Ishikawa (cell line): Measurements from ENCODE around the gene TES.

Source experiments
- CEBPB ChIP-seq: IDR thresholded peaks from 2 replicates; pipeline ENCODE4 v1.6.1; 2012
- EGR1 ChIP-seq: IDR thresholded peaks from 2 replicates; pipeline ENCODE4 v1.6.1; 2012
- EP300 ChIP-seq: IDR thresholded peaks from 2 replicates; pipeline ENCODE4 v1.6.1; 2012; ENCODE audit warnings: borderline replicate concordance
- FOXM1 ChIP-seq: IDR thresholded peaks from 2 replicates; pipeline ENCODE4 v1.6.1; 2012; ENCODE audit warnings: low read depth, borderline replicate concordance
- NFIC ChIP-seq: IDR thresholded peaks from 2 replicates; pipeline ENCODE4 v1.6.1; 2012
- REST ChIP-seq: IDR thresholded peaks from 2 replicates; pipeline ENCODE4 v1.6.1; 2012; ENCODE audit warnings: low read depth, mild to moderate bottlenecking
- TAF1 ChIP-seq: IDR thresholded peaks from 2 replicates; pipeline ENCODE4 v1.6.1; 2012; ENCODE audit warnings: low read depth, mild to moderate bottlenecking
- TCF12 ChIP-seq: IDR thresholded peaks from 2 replicates; pipeline ENCODE4 v1.6.1; 2012; ENCODE audit warnings: low read depth
- YY1 ChIP-seq: IDR thresholded peaks from 2 replicates; pipeline ENCODE4 v1.6.1; 2012; ENCODE audit warnings: low read depth
- ZBTB7A ChIP-seq: IDR thresholded peaks from 2 replicates; pipeline ENCODE4 v1.6.1; 2012; ENCODE audit warnings: low read depth
- TF ChIP-seq, protein P1 (sequence below): IDR thresholded peaks from 2 replicates; pipeline ENCODE4 v1.6.1; 2012

DNA sequence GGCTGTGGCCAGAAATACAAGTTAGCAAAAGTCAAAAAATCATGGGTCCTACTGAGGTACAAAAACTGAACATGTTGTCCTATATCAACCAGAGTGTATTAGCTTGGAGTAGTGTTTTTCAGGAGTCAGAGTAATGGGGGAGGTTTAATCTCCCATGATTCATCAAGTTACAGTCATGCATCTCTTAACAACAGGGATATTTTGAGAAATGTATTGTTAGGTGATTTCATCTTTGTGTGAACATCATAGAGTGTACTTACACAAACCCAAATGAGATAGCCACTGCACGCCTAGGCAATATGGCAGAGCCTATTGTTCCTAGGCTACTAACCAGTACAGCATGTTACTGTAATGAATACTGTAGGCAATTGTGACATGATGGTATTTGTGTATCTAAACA, 14.9 kb upstream of the TES start:
- no peak for TF ChIP-seq FOXM1
- TF ChIP-seq NFIC: no peak
- TF ChIP-seq, protein P1, sequence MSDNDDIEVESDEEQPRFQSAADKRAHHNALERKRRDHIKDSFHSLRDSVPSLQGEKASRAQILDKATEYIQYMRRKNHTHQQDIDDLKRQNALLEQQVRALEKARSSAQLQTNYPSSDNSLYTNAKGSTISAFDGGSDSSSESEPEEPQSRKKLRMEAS: no peak
- TF ChIP-seq EGR1: no peak
- TF ChIP-seq TAF1: no peak
- no peak for TF ChIP-seq YY1
- no peak for TF ChIP-seq REST
- no peak for TF ChIP-seq ZBTB7A
- TF ChIP-seq EP300: no peak
- no peak for TF ChIP-seq CEBPB
- no peak for TF ChIP-seq TCF12
